KMS-11 (cell line): ENCODE data around the gene ITGA2B.

Source experiments
- H2AFZ ChIP-seq: fragments of 200-600 bp; sonication (generic); 2 replicates; pipeline ENCODE4 v1.6.1; 2016; ENCODE audit warnings: antibody characterized with exemption, mixed run types, low read depth
- H3K27ac ChIP-seq: fragments of 200-600 bp; sonication (generic); 2 replicates; pipeline ENCODE4 v1.6.1; 2016; ENCODE audit warnings: mild to moderate bottlenecking, mixed run types
- H3K27me3 ChIP-seq: fragments of 200-600 bp; sonication (generic); 2 replicates; pipeline ENCODE4 v1.6.1; 2017; ENCODE audit warnings: mild to moderate bottlenecking, low read depth, mixed run types, moderate library complexity; ENCODE audit not compliant: insufficient read depth
- H3K36me3 ChIP-seq: fragments of 200-600 bp; sonication (generic); 2 replicates; pipeline ENCODE4 v1.6.1; 2017; ENCODE audit warnings: mild to moderate bottlenecking, mixed run types; ENCODE audit not compliant: insufficient read depth
- H3K4me1 ChIP-seq: fragments of 200-600 bp; sonication (generic); 2 replicates; pipeline ENCODE4 v1.6.1; 2016; ENCODE audit warnings: mild to moderate bottlenecking, low read depth, mixed run types; ENCODE audit not compliant: poor library complexity, severe bottlenecking
- H3K4me2 ChIP-seq: fragments of 200-600 bp; sonication (generic); 2 replicates; pipeline ENCODE4 v1.7.0; 2016; ENCODE audit warnings: mild to moderate bottlenecking, mixed run types
- H3K4me3 ChIP-seq: fragments of 200-600 bp; sonication (generic); IDR thresholded peaks from 2 replicates; pipeline ENCODE4 v1.6.1; 2017; ENCODE audit warnings: low read depth, low read length, mixed read lengths; ENCODE audit not compliant: insufficient read depth
- H3K79me2 ChIP-seq: fragments of 200-600 bp; sonication (generic); 2 replicates; pipeline ENCODE4 v1.6.1; 2016; ENCODE audit warnings: low read depth, mixed run types; ENCODE audit not compliant: insufficient read depth
- H3K9ac ChIP-seq: fragments of 200-600 bp; sonication (generic); 2 replicates; pipeline ENCODE4 v1.6.1; 2016; ENCODE audit warnings: mild to moderate bottlenecking, mixed run types
- H4K20me1 ChIP-seq: fragments of 200-600 bp; sonication (generic); 2 replicates; pipeline ENCODE4 v1.6.1; 2016; ENCODE audit warnings: mild to moderate bottlenecking, mixed run types; ENCODE audit not compliant: insufficient read depth
- CTCF ChIP-seq: fragments of 200-600 bp; sonication (generic); conservative IDR thresholded peaks from 2 replicates; pipeline ENCODE4 v1.6.1; 2017; ENCODE audit warnings: low read depth, mild to moderate bottlenecking, antibody characterized with exemption, low read length, moderate library complexity, mixed read lengths

The ITGA2B gene

GRCh38 chr17:44380767-44381166, 8.7 kb downstream of the ITGA2B start:
- H3K36me3 ChIP-seq: no peaks in the 10 kb centered on the region
- H2AFZ ChIP-seq: no peak overlapping the region
- no peaks in the 10 kb centered on the region for H4K20me1 ChIP-seq
- peaks cover 46% of the 10 kb centered on the region; the same call in 1 of the 2 replicates for H3K27me3 ChIP-seq
- H3K79me2 ChIP-seq: no peaks in the 10 kb centered on the region
- no peak overlapping the region for H3K27ac ChIP-seq
- peaks cover 3% of the 10 kb centered on the region for H3K4me1 ChIP-seq
- H3K4me3 ChIP-seq: no peak overlapping the region
- no peak overlapping the region for H3K4me2 ChIP-seq
- no peak for TF ChIP-seq CTCF
- H3K9ac ChIP-seq: no peak overlapping the region

- Histone ChIP-seq H3K27ac (no peak overlapping the region), H2AFZ (no peak overlapping the region), H3K79me2 (no peaks in the 10 kb centered on the region), H3K36me3 (no peaks in the 10 kb centered on the region), H3K4me2 (no peak overlapping the region), H3K4me1 (no peaks in the 10 kb centered on the region), H3K27me3 (peaks cover 46% of the 10 kb centered on the region; the same call in 1 of the 2 replicates), H3K9ac (no peak overlapping the region), H4K20me1 (no peaks in the 10 kb centered on the region), H3K4me3 (no peak overlapping the region)
- no peak for TF ChIP-seq CTCF
Observed at GRCh38 chr17:44379887-44380286, 9.6 kb downstream of the ITGA2B start.

- Histone ChIP-seq H3K4me2 (no peak overlapping the region), H3K27me3 (peaks cover 44% of the 10 kb centered on the region; the same call in 1 of the 2 replicates), H3K4me1 (no peaks in the 10 kb centered on the region), H4K20me1 (no peaks in the 10 kb centered on the region), H3K36me3 (no peaks in the 10 kb centered on the region), H3K4me3 (no peak overlapping the region), H2AFZ (no peak overlapping the region), H3K27ac (no peak overlapping the region), H3K9ac (no peak overlapping the region), H3K79me2 (no peaks in the 10 kb centered on the region)
- no peak for TF ChIP-seq CTCF
Observed at GRCh38 chr17:44378171-44378705, 11.2 kb downstream of the ITGA2B start.

- no peak for TF ChIP-seq CTCF
Observed at GRCh38 chr17:44376779-44377178, 12.7 kb downstream of the ITGA2B start.

More at GRCh38 chr17:44376779-44377178, 12.7 kb downstream of the ITGA2B start:
- Histone ChIP-seq H3K36me3 (no peaks in the 10 kb centered on the region), H3K4me2 (no peak overlapping the region), H3K4me3 (no peak overlapping the region), H3K9ac (no peak overlapping the region), H4K20me1 (no peaks in the 10 kb centered on the region), H3K27ac (no peak overlapping the region), H3K79me2 (no peaks in the 10 kb centered on the region), H3K27me3 (peaks cover 34% of the 10 kb centered on the region; the same call in 1 of the 2 replicates), H3K4me1 (no peaks in the 10 kb centered on the region), H2AFZ (no peak overlapping the region)
